Loucy (cell line): ENCODE results near the gene TMOD1.

Experiments
- CTCF ChIP-seq: fragments of 200-600 bp; sonication (generic); conservative IDR thresholded peaks from 2 replicates; pipeline ENCODE4 v1.5.1; 2014; ENCODE audit warnings: mild to moderate bottlenecking, antibody characterized with exemption, low read length
- EZH2phosphoT487 ChIP-seq: fragments of 200-600 bp; IDR thresholded peaks from 2 replicates; pipeline ENCODE4 v1.6.1; 2018; ENCODE audit warnings: antibody characterized with exemption, mild to moderate bottlenecking, moderate library complexity, borderline replicate concordance

GRCh38 chr9:97647996-97648395 is 146.5 kb downstream of the TMOD1 start:
- TF ChIP-seq CTCF (no peak), EZH2phosphoT487 (no peak)
